Endothelial cell (in vitro differentiated cells): ENCODE measurements around the gene PCDHGC4. TPM values are rescaled to one million over a fixed set of nuclear protein-coding genes. Genes with fewer than 3 reads are reported as not detected.
A peak's percentile ranks its signal among the peaks of the same experiment; 100 is the strongest.

Source experiments
- DNase-seq: peaks from one replicate; pipeline ENCODE4 v3.0.0; 2021; ENCODE audit warnings: low spot score
- H3K27ac Mint-ChIP-seq: one replicate; pipeline ENCODE4 v1.8.0; 2021; ENCODE audit warnings: mixed read lengths, inconsistent platforms; ENCODE audit not compliant: unreplicated experiment
- H3K27me3 Mint-ChIP-seq: one replicate; pipeline ENCODE4 v1.8.0; 2021; ENCODE audit warnings: mild to moderate bottlenecking, moderate library complexity, mixed read lengths, inconsistent platforms; ENCODE audit not compliant: unreplicated experiment
- H3K36me3 Mint-ChIP-seq: one replicate; pipeline ENCODE4 v1.8.0; 2021; ENCODE audit warnings: mild to moderate bottlenecking, low read depth, mixed read lengths, inconsistent platforms; ENCODE audit not compliant: unreplicated experiment
- H3K4me1 Mint-ChIP-seq: one replicate; pipeline ENCODE4 v1.8.0; 2021; ENCODE audit warnings: mild to moderate bottlenecking, mixed read lengths, inconsistent platforms; ENCODE audit not compliant: unreplicated experiment
- H3K4me3 Mint-ChIP-seq: one replicate; pipeline ENCODE4 v1.8.0; 2021; ENCODE audit warnings: mild to moderate bottlenecking, mixed read lengths, inconsistent platforms; ENCODE audit not compliant: unreplicated experiment
- H3K9me3 Mint-ChIP-seq: one replicate; pipeline ENCODE4 v1.8.0; 2021; ENCODE audit warnings: mixed read lengths, inconsistent platforms; ENCODE audit not compliant: unreplicated experiment
- total RNA-seq: library from RNA; stranded (reverse); fragmentation: NEBNext Ultra II Directional; extraction: Animal tissue kit (Norgen Biotek cat#: 25700); gene quantifications from one replicate; pipeline ENCODE4 v1.2.1, GENCODE V29; 2021; ENCODE audit not compliant: unreplicated experiment
- TF ChIP-seq, protein P1 (sequence below): fragments of 200-600 bp; sonication (generic); IDR thresholded peaks from one replicate; pipeline ENCODE4 v1.5.0; 2021; ENCODE audit warnings: antibody characterized with exemption; ENCODE audit not compliant: unreplicated experiment

PCDHGC4 gene
- total RNA-seq, 1 donor from 2014 or later = 3.5 TPM

- peak; percentile 93 for DNase-seq
- Mint-ChIP-seq H3K4me3 (peak overlapping the region; percentile 19), H3K4me1 (peaks cover 35% of the 10 kb centered on the region), H3K36me3 (peaks cover 59% of the 10 kb centered on the region), H3K27ac (peak overlapping the region; percentile 90), H3K9me3 (no peaks in the 10 kb centered on the region), H3K27me3 (peaks cover 6% of the 10 kb centered on the region)
- TF ChIP-seq, protein P1, sequence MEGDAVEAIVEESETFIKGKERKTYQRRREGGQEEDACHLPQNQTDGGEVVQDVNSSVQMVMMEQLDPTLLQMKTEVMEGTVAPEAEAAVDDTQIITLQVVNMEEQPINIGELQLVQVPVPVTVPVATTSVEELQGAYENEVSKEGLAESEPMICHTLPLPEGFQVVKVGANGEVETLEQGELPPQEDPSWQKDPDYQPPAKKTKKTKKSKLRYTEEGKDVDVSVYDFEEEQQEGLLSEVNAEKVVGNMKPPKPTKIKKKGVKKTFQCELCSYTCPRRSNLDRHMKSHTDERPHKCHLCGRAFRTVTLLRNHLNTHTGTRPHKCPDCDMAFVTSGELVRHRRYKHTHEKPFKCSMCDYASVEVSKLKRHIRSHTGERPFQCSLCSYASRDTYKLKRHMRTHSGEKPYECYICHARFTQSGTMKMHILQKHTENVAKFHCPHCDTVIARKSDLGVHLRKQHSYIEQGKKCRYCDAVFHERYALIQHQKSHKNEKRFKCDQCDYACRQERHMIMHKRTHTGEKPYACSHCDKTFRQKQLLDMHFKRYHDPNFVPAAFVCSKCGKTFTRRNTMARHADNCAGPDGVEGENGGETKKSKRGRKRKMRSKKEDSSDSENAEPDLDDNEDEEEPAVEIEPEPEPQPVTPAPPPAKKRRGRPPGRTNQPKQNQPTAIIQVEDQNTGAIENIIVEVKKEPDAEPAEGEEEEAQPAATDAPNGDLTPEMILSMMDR = peak; percentile 99
These were observed 40.1 kb downstream of the PCDHGC4 start for GRCh38 chr5:141524604-141525597.

- H3K9me3 Mint-ChIP-seq = no peaks in the 10 kb centered on the region
- TF ChIP-seq, protein P1 = no peak
- peaks cover 27% of the 10 kb centered on the region for H3K4me1 Mint-ChIP-seq
- DNase-seq = no peak
- peak overlapping the region; percentile 56 for H3K4me3 Mint-ChIP-seq
- peaks cover 52% of the 10 kb centered on the region for H3K36me3 Mint-ChIP-seq
- peaks cover 6% of the 10 kb centered on the region for H3K27me3 Mint-ChIP-seq
- peak overlapping the region; percentile 90 for H3K27ac Mint-ChIP-seq
These were observed 40.8 kb downstream of the PCDHGC4 start for GRCh38 chr5:141525653-141526052.

DNA sequence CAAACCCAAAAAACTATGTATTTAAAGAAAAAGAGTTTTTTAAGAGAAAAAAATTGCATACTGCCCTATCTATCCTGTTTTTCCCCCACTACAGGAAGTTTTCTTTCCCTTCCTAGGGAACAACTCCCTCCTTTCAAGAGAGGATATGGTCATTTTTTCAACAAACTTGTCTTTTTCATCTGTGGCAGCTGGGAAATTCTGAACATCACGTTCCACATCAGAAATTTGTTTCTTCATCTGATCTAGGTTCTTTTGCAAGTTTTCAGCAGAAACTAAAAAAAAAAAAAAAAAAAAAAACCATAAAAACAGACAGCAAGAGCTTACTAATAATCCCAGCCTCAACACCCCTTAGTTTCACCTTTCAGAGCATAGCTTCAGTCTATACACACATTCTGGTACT, 42.6 kb downstream of the PCDHGC4 start:
- H3K27me3 Mint-ChIP-seq = peaks cover 6% of the 10 kb centered on the region

DNA sequence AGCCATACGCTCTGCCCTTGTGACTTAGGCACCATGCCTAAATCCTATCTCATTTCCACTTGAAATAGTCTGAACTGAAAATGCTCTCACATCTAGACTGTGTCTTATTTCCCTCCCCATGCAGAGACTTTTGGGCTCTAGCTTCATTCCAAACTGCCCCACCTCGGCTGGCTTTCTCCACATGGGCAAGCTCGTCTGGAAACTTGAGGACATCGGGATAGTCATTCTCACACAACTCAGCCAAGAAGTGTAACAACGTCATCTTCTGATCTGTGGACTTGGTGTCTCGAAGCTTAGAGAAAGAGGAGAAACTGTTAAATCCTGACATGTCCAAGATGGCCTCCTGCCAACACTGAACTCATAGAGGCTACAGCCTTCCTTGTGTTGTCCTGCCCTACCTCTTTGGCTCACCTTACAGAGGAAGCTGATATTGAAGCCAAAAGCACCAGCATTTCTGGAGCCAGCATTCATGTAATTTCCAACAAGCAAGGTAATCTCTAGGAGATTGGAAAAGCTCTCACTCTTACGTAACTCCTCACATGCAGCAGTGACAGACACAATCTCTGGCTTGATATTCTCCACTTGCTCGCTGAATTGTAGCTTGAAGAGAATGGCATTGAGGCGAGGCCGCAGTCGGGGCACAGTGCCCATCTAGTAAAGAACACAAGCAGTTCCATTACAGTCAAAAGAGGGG, 43.6 kb downstream of the PCDHGC4 start:
- peak overlapping the region; percentile 76 for H3K27ac Mint-ChIP-seq
- no peak for DNase-seq
- TF ChIP-seq, protein P1 = no peak
- peaks cover 8% of the 10 kb centered on the region for H3K4me1 Mint-ChIP-seq
- peaks cover 6% of the 10 kb centered on the region for H3K27me3 Mint-ChIP-seq
- no peaks in the 10 kb centered on the region for H3K9me3 Mint-ChIP-seq
- peak overlapping the region; percentile 77 for H3K4me3 Mint-ChIP-seq
- peaks cover 46% of the 10 kb centered on the region for H3K36me3 Mint-ChIP-seq

More for the DNA sequence above, 42.6 kb downstream of the PCDHGC4 start:
- H3K4me1 Mint-ChIP-seq = peaks cover 11% of the 10 kb centered on the region
- H3K36me3 Mint-ChIP-seq = peaks cover 46% of the 10 kb centered on the region
- no peak for DNase-seq
- TF ChIP-seq, protein P1 = no peak
- peak overlapping the region; percentile 76 for H3K27ac Mint-ChIP-seq
- peak overlapping the region; percentile 82 for H3K4me3 Mint-ChIP-seq
- no peaks in the 10 kb centered on the region for H3K9me3 Mint-ChIP-seq
